Measurements from ENCODE around the gene GLRX5.
A peak's percentile ranks its signal among the peaks of the same experiment; 100 is the strongest.
"Not testable (repeated sequence)": the region's sequence is repeated elsewhere in the genome, so short reads cannot be mapped to it uniquely, and the experiment has no call there.

Gene GLRX5

GRCh38 chr14:95559203-95559602 is 24.4 kb downstream of the GLRX5 start:
- DNase-seq (ENCODE audit: low read depth) = no peak

GRCh38 chr14:95561001-95561412 is 26.2 kb downstream of the GLRX5 start:
- DNase-seq (ENCODE audit: low read depth) = peak; percentile 51

- DNase-seq (ENCODE audit: low read depth) = no peak
These were observed 28.2 kb downstream of the GLRX5 start for GRCh38 chr14:95562892-95563685.

GRCh38 chr14:95564060-95564459 is 29.2 kb downstream of the GLRX5 start:
- DNase-seq (ENCODE audit: low read depth) = no peak

- DNase-seq (ENCODE audit: low read depth) = no peak
These were observed 34.6 kb downstream of the GLRX5 start for GRCh38 chr14:95569440-95569839.

- no peak for DNase-seq (ENCODE audit: low read depth)
These were observed 38.5 kb downstream of the GLRX5 start for GRCh38 chr14:95573313-95573712.

GRCh38 chr14:95575840-95576473 is 41.1 kb downstream of the GLRX5 start:
- no peak for DNase-seq (ENCODE audit: low read depth)

- DNase-seq (ENCODE audit: low read depth) = no peak
These were observed 42.4 kb downstream of the GLRX5 start for GRCh38 chr14:95577067-95577800.

- DNase-seq (ENCODE audit: low read depth) = no peak
These were observed 43.0 kb downstream of the GLRX5 start for GRCh38 chr14:95577870-95578269.

- not testable (repeated sequence) for DNase-seq (ENCODE audit: low read depth)
These were observed 49.2 kb downstream of the GLRX5 start for GRCh38 chr14:95583836-95584617.

- DNase-seq (ENCODE audit: low read depth) = no peak
These were observed 51.2 kb downstream of the GLRX5 start for GRCh38 chr14:95585953-95586620.

GRCh38 chr14:95591182-95591581 is 56.3 kb downstream of the GLRX5 start:
- not testable (repeated sequence) for DNase-seq (ENCODE audit: low read depth)
